ENCODE data around the gene HECTD3. TPM values are rescaled to one million over a fixed set of nuclear protein-coding genes. Genes with fewer than 3 reads are reported as not detected.

The HECTD3 gene
- total and polyA plus RNA-seq, 3 donors from 2014 or later = 30.9 to 63.4 (median 42.6) TPM

- Histone ChIP-seq H3K36me3 (ENCODE audit: low read depth, missing control alignments) (no peaks in the 10 kb centered on the region), H3K27ac (no peak overlapping the region), H3K4me3 (no peak overlapping the region), H3K27me3 (no peaks in the 10 kb centered on the region), H3K9me3 (no peaks in the 10 kb centered on the region), H3K4me1 (peaks cover 31% of the 10 kb centered on the region)
- DNase-seq = no peak
- intact Hi-C loops (cut with DNase I; ENCODE audit: low total_unique reads) = no loop called here
- WGBS, 2 donors = 81 to 89% methylated on average over 11 of the region's 11 CpGs
- TF ChIP-seq CTCF (IDR thresholded peaks at IDR 0.05) (no peak), POLR2A (IDR thresholded peaks at IDR 0.05) (no peak)
Measured at GRCh38 chr1:45009296-45009865, 1.7 kb downstream of the HECTD3 start.

GRCh38 chr1:45008516-45008915, 2.6 kb downstream of the HECTD3 start:
- DNase-seq = no peak
- no peaks in the 10 kb centered on the region for H3K36me3 ChIP-seq (ENCODE audit: low read depth, missing control alignments)
- TF ChIP-seq POLR2A (IDR thresholded peaks at IDR 0.05) = no peak
- TF ChIP-seq CTCF (IDR thresholded peaks at IDR 0.05) = no peak
- intact Hi-C loops (cut with DNase I; ENCODE audit: low total_unique reads) = no loop called here
- no peak overlapping the region for H3K4me3 ChIP-seq
- H3K27me3 ChIP-seq = no peaks in the 10 kb centered on the region
- WGBS, 2 donors = 88% methylated on average over 9 to 12 of the region's 12 CpGs
- H3K27ac ChIP-seq = no peak overlapping the region
- H3K9me3 ChIP-seq = no peaks in the 10 kb centered on the region
- peaks cover 22% of the 10 kb centered on the region for H3K4me1 ChIP-seq

- TF ChIP-seq POLR2A (IDR thresholded peaks at IDR 0.05) = no peak
- no peak for TF ChIP-seq CTCF (IDR thresholded peaks at IDR 0.05)
- Histone ChIP-seq H3K36me3 (ENCODE audit: low read depth, missing control alignments) (no peaks in the 10 kb centered on the region), H3K27me3 (no peaks in the 10 kb centered on the region), H3K9me3 (no peaks in the 10 kb centered on the region), H3K27ac (no peak overlapping the region), H3K4me3 (no peak overlapping the region), H3K4me1 (peaks cover 18% of the 10 kb centered on the region)
- intact Hi-C loops (cut with DNase I; ENCODE audit: low total_unique reads) = no loop called here
- 71 to 78% methylated on average over 3 of the region's 3 CpGs for WGBS, 2 donors
- no peak for DNase-seq
Measured at GRCh38 chr1:45008076-45008475, 3.0 kb downstream of the HECTD3 start.

- H3K36me3 ChIP-seq (ENCODE audit: low read depth, missing control alignments) = no peaks in the 10 kb centered on the region
- intact Hi-C loops (cut with DNase I; ENCODE audit: low total_unique reads) = no loop called here
- no peak overlapping the region for H3K4me3 ChIP-seq
- no peaks in the 10 kb centered on the region for H3K27me3 ChIP-seq
- no peak for TF ChIP-seq CTCF (IDR thresholded peaks at IDR 0.05)
- no peak for TF ChIP-seq POLR2A (IDR thresholded peaks at IDR 0.05)
- H3K4me1 ChIP-seq = peaks cover 12% of the 10 kb centered on the region
- H3K27ac ChIP-seq = no peak overlapping the region
- 84 to 88% methylated on average over 10 to 11 of the region's 11 CpGs for WGBS, 2 donors
- no peaks in the 10 kb centered on the region for H3K9me3 ChIP-seq
- no peak for DNase-seq
Measured at GRCh38 chr1:45007311-45007710, 3.8 kb downstream of the HECTD3 start.

- TF ChIP-seq CTCF (IDR thresholded peaks at IDR 0.05) = no peak
- Histone ChIP-seq H3K4me1 (peaks cover 11% of the 10 kb centered on the region), H3K27ac (no peak overlapping the region), H3K4me3 (no peak overlapping the region), H3K36me3 (ENCODE audit: low read depth, missing control alignments) (no peaks in the 10 kb centered on the region), H3K9me3 (no peaks in the 10 kb centered on the region), H3K27me3 (no peaks in the 10 kb centered on the region)
- no peak for DNase-seq
- intact Hi-C loops (cut with DNase I; ENCODE audit: low total_unique reads) = no loop called here
- 91 to 94% methylated on average over 6 of the region's 6 CpGs for WGBS, 2 donors
Measured at GRCh38 chr1:45005761-45006160, 5.4 kb downstream of the HECTD3 start.

Data from testis (tissue), 3 donors.